ENCODE results near the gene OSBPL3.

DNA sequence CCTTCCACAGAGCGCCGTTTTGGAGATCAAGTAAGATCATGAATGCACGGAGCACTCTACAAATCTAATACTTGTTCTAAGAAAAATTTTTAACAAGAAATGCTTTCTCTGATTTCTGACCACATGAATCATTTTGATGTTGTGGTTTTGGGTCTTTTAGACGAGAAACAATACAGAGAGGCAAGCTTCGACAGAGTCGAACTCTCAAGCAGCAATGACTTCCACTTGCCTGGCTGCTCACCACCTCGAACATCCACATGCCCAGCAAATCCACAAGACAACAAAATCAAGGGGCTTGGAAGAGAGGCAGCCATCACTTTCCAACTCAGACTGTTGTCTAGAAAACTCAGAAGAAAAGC, 153.3 kb downstream of the OSBPL3 start:
- TF ChIP-seq, protein P1, sequence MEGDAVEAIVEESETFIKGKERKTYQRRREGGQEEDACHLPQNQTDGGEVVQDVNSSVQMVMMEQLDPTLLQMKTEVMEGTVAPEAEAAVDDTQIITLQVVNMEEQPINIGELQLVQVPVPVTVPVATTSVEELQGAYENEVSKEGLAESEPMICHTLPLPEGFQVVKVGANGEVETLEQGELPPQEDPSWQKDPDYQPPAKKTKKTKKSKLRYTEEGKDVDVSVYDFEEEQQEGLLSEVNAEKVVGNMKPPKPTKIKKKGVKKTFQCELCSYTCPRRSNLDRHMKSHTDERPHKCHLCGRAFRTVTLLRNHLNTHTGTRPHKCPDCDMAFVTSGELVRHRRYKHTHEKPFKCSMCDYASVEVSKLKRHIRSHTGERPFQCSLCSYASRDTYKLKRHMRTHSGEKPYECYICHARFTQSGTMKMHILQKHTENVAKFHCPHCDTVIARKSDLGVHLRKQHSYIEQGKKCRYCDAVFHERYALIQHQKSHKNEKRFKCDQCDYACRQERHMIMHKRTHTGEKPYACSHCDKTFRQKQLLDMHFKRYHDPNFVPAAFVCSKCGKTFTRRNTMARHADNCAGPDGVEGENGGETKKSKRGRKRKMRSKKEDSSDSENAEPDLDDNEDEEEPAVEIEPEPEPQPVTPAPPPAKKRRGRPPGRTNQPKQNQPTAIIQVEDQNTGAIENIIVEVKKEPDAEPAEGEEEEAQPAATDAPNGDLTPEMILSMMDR (IDR thresholded peaks at IDR 0.05), result no peak
- TF ChIP-seq, protein P2, sequence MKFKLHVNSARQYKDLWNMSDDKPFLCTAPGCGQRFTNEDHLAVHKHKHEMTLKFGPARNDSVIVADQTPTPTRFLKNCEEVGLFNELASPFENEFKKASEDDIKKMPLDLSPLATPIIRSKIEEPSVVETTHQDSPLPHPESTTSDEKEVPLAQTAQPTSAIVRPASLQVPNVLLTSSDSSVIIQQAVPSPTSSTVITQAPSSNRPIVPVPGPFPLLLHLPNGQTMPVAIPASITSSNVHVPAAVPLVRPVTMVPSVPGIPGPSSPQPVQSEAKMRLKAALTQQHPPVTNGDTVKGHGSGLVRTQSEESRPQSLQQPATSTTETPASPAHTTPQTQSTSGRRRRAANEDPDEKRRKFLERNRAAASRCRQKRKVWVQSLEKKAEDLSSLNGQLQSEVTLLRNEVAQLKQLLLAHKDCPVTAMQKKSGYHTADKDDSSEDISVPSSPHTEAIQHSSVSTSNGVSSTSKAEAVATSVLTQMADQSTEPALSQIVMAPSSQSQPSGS (CRISPR knock-in tag; IDR thresholded peaks at IDR 0.05; ENCODE audit: borderline replicate concordance, low read depth), result no peak
- no peak for TF ChIP-seq TEAD4 (CRISPR knock-in tag; IDR thresholded peaks at IDR 0.05)
- no peak for TF ChIP-seq CBFB (CRISPR knock-in tag; IDR thresholded peaks at IDR 0.05; ENCODE audit: low read depth)
- TF ChIP-seq NFYB (CRISPR knock-in tag; conservative IDR thresholded peaks at IDR 0.05; ENCODE audit: low read depth), result no peak
- TF ChIP-seq JUN (CRISPR knock-in tag; IDR thresholded peaks at IDR 0.05), result no peak
- TF ChIP-seq, protein P3, sequence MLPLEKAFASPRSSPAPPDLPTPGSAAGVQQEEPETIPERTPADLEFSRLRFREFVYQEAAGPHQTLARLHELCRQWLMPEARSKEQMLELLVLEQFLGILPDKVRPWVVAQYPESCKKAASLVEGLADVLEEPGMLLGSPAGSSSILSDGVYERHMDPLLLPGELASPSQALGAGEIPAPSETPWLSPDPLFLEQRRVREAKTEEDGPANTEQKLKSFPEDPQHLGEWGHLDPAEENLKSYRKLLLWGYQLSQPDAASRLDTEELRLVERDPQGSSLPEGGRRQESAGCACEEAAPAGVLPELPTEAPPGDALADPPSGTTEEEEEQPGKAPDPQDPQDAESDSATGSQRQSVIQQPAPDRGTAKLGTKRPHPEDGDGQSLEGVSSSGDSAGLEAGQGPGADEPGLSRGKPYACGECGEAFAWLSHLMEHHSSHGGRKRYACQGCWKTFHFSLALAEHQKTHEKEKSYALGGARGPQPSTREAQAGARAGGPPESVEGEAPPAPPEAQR (CRISPR knock-in tag; IDR thresholded peaks at IDR 0.05), result no peak
- TF ChIP-seq ZNF138 (CRISPR knock-in tag; conservative IDR thresholded peaks at IDR 0.05), result no peak
- TF ChIP-seq SP1 (CRISPR knock-in tag; conservative IDR thresholded peaks at IDR 0.05), result no peak
- TF ChIP-seq, protein P4, sequence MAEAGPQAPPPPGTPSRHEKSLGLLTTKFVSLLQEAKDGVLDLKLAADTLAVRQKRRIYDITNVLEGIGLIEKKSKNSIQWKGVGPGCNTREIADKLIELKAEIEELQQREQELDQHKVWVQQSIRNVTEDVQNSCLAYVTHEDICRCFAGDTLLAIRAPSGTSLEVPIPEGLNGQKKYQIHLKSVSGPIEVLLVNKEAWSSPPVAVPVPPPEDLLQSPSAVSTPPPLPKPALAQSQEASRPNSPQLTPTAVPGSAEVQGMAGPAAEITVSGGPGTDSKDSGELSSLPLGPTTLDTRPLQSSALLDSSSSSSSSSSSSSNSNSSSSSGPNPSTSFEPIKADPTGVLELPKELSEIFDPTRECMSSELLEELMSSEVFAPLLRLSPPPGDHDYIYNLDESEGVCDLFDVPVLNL (CRISPR knock-in tag; IDR thresholded peaks at IDR 0.05; ENCODE audit: borderline replicate concordance, low read depth), result no peak
